ENCODE data around the gene WDFY3. TPM values are rescaled to one million over a fixed set of nuclear protein-coding genes. Genes with fewer than 3 reads are reported as not detected.

The WDFY3 gene
- total and polyA plus RNA-seq, 2 of the 4 experiments (the other 2 are of a cell fraction) = 12.5 to 58.1 TPM

DNA sequence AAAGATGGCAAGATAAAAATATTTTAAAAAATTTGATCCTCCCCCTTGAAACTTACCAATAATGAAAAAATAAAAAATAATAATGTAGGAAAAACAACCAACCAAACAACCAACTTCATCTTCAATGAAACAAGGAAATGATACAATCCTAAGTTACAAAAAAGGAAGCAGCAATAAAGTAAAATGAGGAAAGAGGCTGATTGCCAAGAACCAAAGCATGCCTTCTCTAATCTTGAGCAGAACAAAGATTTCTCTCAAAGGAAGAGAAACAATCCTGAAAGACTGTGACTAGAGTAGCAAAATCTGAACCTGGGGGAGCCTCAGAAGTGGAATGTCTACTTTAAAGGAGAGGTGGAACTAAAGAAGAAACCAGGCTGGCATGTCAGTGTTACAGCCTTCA, 10.9 kb upstream of the WDFY3 start:
- no peak for ATAC-seq (ENCODE audit: low read depth)
- H3K36me3 ChIP-seq (ENCODE audit: control insufficient read depth, insufficient read depth, low read length) = no peaks in the 10 kb centered on the region
- H3K4me2 ChIP-seq (ENCODE audit: low read depth, low read length) = no peak overlapping the region
- no peak overlapping the region for H3K4me3 ChIP-seq (ENCODE audit: insufficient read depth, low read depth, low read length)
- dilution Hi-C loops (cut with HindIII; ENCODE audit: low sequenced_read_pairs, unreplicated experiment) (no loop called here), intact Hi-C loops (cut with micrococcal nuclease) (loop anchor here (10.0 kb wide), 1 partner anchor 1203 kb away; no protein-coding TSS in a partner anchor), in situ Hi-C loops (cut with MboI; ENCODE audit: low sequenced_read_pairs) (loop anchor here (10.0 kb wide), 1 partner anchor 383 kb away; no protein-coding TSS in a partner anchor)
- no peak overlapping the region for H2BK20ac ChIP-seq (ENCODE audit: low read depth, low read length)
- TF ChIP-seq BHLHE40 (IDR thresholded peaks at IDR 0.05; ENCODE audit: low read depth, low read length) (no peak), NFE2L2 (IDR thresholded peaks at IDR 0.05; ENCODE audit: low read depth, low read length) (no peak), POLR2A (IDR thresholded peaks at IDR 0.05; ENCODE audit: low read depth, low read length) (no peak), FOS (IDR thresholded peaks at IDR 0.05; ENCODE audit: low read depth, low read length) (no peak), MXI1 (IDR thresholded peaks at IDR 0.05; ENCODE audit: borderline replicate concordance, low read depth, low read length) (no peak), CEBPB (IDR thresholded peaks at IDR 0.05; ENCODE audit: low read depth, low read length) (no peak), RFX5 (IDR thresholded peaks at IDR 0.05; ENCODE audit: low read depth, low read length) (no peak), SMC3 (IDR thresholded peaks at IDR 0.05; ENCODE audit: low read depth, low read length) (no peak), MAFK (IDR thresholded peaks at IDR 0.05; ENCODE audit: low read depth, low read length) (no peak), MAZ (IDR thresholded peaks at IDR 0.05; ENCODE audit: borderline replicate concordance, low read depth, low read length) (no peak), RAD21 (IDR thresholded peaks at IDR 0.05; ENCODE audit: low read length) (no peak), RCOR1 (IDR thresholded peaks at IDR 0.05; ENCODE audit: insufficient replicate concordance, low read length) (no peak)
- TF ChIP-seq, protein P1, sequence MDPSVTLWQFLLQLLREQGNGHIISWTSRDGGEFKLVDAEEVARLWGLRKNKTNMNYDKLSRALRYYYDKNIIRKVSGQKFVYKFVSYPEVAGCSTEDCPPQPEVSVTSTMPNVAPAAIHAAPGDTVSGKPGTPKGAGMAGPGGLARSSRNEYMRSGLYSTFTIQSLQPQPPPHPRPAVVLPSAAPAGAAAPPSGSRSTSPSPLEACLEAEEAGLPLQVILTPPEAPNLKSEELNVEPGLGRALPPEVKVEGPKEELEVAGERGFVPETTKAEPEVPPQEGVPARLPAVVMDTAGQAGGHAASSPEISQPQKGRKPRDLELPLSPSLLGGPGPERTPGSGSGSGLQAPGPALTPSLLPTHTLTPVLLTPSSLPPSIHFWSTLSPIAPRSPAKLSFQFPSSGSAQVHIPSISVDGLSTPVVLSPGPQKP (IDR thresholded peaks at IDR 0.05; ENCODE audit: borderline replicate concordance, low read depth, low read length) = no peak
- TF ChIP-seq, protein P2, sequence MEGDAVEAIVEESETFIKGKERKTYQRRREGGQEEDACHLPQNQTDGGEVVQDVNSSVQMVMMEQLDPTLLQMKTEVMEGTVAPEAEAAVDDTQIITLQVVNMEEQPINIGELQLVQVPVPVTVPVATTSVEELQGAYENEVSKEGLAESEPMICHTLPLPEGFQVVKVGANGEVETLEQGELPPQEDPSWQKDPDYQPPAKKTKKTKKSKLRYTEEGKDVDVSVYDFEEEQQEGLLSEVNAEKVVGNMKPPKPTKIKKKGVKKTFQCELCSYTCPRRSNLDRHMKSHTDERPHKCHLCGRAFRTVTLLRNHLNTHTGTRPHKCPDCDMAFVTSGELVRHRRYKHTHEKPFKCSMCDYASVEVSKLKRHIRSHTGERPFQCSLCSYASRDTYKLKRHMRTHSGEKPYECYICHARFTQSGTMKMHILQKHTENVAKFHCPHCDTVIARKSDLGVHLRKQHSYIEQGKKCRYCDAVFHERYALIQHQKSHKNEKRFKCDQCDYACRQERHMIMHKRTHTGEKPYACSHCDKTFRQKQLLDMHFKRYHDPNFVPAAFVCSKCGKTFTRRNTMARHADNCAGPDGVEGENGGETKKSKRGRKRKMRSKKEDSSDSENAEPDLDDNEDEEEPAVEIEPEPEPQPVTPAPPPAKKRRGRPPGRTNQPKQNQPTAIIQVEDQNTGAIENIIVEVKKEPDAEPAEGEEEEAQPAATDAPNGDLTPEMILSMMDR (conservative IDR thresholded peaks at IDR 0.05; ENCODE audit: low read depth, low read length) = no peak
- H3K79me1 ChIP-seq (ENCODE audit: low read depth in 1 of 2, low read length in 2 of 2) = no peaks in the 10 kb centered on the region
- H2BK120ac ChIP-seq (ENCODE audit: low read depth, low read length) = no peak overlapping the region
- H3K18ac ChIP-seq (ENCODE audit: low read depth, low read length) = no peak overlapping the region
- H3K14ac ChIP-seq (replicated peaks; ENCODE audit: low read depth, low read length) = no peak overlapping the region
- no TSS peak for BruUV-seq (replicated peaks)
- H3K23ac ChIP-seq (ENCODE audit: low read depth, low read length) = no peak overlapping the region
- CTCF ChIA-PET = interaction anchor here (0.6 kb wide), 1 partner anchor 156 kb away, joined by 4 read pairs; no protein-coding TSS in a partner anchor
- no peak overlapping the region for H2AK5ac ChIP-seq (ENCODE audit: low read depth, low read length)
- H4K20me1 ChIP-seq (ENCODE audit: insufficient read depth, low read length) = no peaks in the 10 kb centered on the region
- no peak overlapping the region for H4K5ac ChIP-seq (ENCODE audit: low read depth, low read length)
- DNase-seq = no peak
- no peak overlapping the region for H2BK5ac ChIP-seq (ENCODE audit: low read depth, low read length, poor library complexity, severe bottlenecking)
- no peaks in the 10 kb centered on the region for H3K27me3 ChIP-seq (ENCODE audit: control insufficient read depth, insufficient read depth, low read length)
- H3K27ac ChIP-seq (ENCODE audit: insufficient read depth, low read length) = no peak overlapping the region
- no peak overlapping the region for H4K91ac ChIP-seq (ENCODE audit: insufficient read depth, low read depth, low read length)
- H2AFZ ChIP-seq (replicated peaks; ENCODE audit: low read length, poor library complexity) = no peak overlapping the region
- H2BK15ac ChIP-seq (ENCODE audit: low read depth, low read length) = no peak overlapping the region
- no peak overlapping the region for H2AK9ac ChIP-seq (replicated peaks; ENCODE audit: low read depth, low read length, poor library complexity)
- no peak overlapping the region for H4K8ac ChIP-seq (ENCODE audit: low read depth in 2 of 2, low read length in 2 of 2)
- no peaks in the 10 kb centered on the region for H3K9me3 ChIP-seq (ENCODE audit: control insufficient read depth, insufficient read depth, low read length)
- H3K9ac ChIP-seq (ENCODE audit: low read depth, low read length) = no peak overlapping the region
- H3K9me1 ChIP-seq (ENCODE audit: insufficient read depth, low read length) = no peaks in the 10 kb centered on the region
- H3K56ac ChIP-seq (ENCODE audit: extremely low read depth, insufficient read depth, low read length) = no peak overlapping the region
- H3K4me1 ChIP-seq (ENCODE audit: control insufficient read depth, insufficient read depth, low read length) = no peaks in the 10 kb centered on the region
- H3K4ac ChIP-seq (ENCODE audit: low read depth, low read length) = no peak overlapping the region
- POLR2A ChIA-PET (ENCODE audit: unreplicated experiment) = no interaction called here
